Mammary epithelial cell (primary cell): ENCODE data around the gene BMI1.

Source experiments
- EZH2 ChIP-seq: IDR thresholded peaks from 2 replicates; pipeline ENCODE4 v1.6.1; 2012; ENCODE audit warnings: low read length, inconsistent platforms, borderline replicate concordance
- TF ChIP-seq, protein P1 (sequence below), 2 donors: IDR thresholded peaks in 1 of 2; conservative IDR thresholded peaks in 1 of 2; 2 replicates each; pipeline ENCODE4 v1.5.1; 2011 to 2012; ENCODE audit warnings: inconsistent platforms in 2 of 2, low read length in 2 of 2, mild to moderate bottlenecking in 2 of 2, control low read depth in 1 of 2, low read depth in 1 of 2; ENCODE audit not compliant: insufficient read depth in 1 of 2; ENCODE audit errors: extremely low read depth in 1 of 2

DNA sequence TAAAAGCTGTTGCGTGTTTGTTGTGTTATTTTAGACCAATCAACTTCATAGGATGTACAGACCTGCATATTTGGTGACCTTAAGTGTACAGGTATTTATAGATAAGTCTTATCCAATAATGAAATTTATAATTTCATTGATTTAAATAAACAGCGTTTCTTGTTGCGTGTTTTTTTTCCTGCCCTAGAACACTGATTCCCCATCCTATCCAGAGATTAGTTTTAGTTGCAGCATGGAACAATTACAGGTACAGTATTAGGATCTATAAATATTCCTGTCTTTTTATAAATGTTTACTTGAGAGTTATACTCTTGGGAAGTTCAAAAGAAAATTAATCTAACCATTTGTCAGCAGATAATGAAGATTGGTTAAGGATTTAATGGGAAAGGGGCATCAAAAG, 2.1 kb upstream of the BMI1 start:
- TF ChIP-seq, protein P1, sequence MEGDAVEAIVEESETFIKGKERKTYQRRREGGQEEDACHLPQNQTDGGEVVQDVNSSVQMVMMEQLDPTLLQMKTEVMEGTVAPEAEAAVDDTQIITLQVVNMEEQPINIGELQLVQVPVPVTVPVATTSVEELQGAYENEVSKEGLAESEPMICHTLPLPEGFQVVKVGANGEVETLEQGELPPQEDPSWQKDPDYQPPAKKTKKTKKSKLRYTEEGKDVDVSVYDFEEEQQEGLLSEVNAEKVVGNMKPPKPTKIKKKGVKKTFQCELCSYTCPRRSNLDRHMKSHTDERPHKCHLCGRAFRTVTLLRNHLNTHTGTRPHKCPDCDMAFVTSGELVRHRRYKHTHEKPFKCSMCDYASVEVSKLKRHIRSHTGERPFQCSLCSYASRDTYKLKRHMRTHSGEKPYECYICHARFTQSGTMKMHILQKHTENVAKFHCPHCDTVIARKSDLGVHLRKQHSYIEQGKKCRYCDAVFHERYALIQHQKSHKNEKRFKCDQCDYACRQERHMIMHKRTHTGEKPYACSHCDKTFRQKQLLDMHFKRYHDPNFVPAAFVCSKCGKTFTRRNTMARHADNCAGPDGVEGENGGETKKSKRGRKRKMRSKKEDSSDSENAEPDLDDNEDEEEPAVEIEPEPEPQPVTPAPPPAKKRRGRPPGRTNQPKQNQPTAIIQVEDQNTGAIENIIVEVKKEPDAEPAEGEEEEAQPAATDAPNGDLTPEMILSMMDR (conservative IDR thresholded peaks at IDR 0.05 in 1 of 2, IDR thresholded peaks at IDR 0.05 in 1 of 2; ENCODE audit: extremely low read depth in 1 of 2, insufficient read depth in 1 of 2, low read depth in 1 of 2, low read length in 2 of 2), result no peak
- TF ChIP-seq EZH2, result no peak
